ENCODE results near the gene ZSWIM5. TPM values are rescaled to one million over a fixed set of nuclear protein-coding genes. Genes with fewer than 3 reads are reported as not detected.

ZSWIM5 gene
- total and polyA plus RNA-seq, 2 experiments from 2014 or later = 6.6 to 7.6 TPM

DNA sequence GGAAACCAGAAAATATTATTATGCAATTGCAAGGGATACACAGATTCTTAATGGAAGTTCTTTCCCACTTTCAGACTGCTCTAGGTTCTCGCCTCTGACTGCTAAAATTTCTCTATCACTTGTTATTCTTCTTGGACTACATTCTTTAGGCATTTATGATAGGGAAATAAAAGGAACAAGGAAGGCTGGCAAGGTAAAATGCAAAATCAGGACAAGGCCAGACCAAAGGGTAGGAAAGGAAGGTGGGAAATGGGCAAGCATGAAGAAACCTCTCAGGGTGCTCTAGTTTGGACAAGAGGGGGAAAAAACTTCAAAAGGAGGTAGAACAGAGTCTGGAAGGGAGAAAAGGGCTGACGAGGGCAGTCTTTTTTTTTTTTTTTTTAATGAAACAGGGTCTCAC lies 168.2 kb downstream of the ZSWIM5 start:
- TF ChIP-seq, protein P1, sequence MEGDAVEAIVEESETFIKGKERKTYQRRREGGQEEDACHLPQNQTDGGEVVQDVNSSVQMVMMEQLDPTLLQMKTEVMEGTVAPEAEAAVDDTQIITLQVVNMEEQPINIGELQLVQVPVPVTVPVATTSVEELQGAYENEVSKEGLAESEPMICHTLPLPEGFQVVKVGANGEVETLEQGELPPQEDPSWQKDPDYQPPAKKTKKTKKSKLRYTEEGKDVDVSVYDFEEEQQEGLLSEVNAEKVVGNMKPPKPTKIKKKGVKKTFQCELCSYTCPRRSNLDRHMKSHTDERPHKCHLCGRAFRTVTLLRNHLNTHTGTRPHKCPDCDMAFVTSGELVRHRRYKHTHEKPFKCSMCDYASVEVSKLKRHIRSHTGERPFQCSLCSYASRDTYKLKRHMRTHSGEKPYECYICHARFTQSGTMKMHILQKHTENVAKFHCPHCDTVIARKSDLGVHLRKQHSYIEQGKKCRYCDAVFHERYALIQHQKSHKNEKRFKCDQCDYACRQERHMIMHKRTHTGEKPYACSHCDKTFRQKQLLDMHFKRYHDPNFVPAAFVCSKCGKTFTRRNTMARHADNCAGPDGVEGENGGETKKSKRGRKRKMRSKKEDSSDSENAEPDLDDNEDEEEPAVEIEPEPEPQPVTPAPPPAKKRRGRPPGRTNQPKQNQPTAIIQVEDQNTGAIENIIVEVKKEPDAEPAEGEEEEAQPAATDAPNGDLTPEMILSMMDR (IDR thresholded peaks at IDR 0.05; ENCODE audit: low read depth, low read length) = no peak
- Histone ChIP-seq H3K9me3 (ENCODE audit: low read depth) (no peaks in the 10 kb centered on the region), H3K4me3 (no peak overlapping the region), H3K27me3 (no peaks in the 10 kb centered on the region), H3K27ac (no peak overlapping the region), H3K4me1 (ENCODE audit: low read depth) (no peaks in the 10 kb centered on the region), H3K36me3 (no peaks in the 10 kb centered on the region)
- DNase-seq (ENCODE audit: low read depth in 1 of 2, low spot score in 1 of 2) = no peak

DNA sequence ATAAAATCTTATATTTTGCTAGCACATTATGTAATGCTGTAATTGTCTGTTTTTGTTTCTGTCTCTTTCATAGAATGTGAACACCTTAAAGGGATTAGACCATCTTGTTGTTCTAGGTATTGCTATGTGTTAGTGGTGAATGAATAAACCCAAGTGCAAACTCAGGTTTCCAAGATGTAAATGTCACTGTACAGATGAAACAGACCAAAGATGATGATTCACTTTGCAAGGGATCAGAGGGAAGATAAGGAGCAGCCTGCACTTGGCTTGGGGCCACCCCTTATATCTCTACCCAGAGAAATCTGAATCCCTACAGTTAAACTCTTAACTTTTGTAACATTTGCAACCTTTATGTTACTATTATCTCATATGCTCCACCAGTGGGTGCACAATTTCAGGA lies 168.9 kb downstream of the ZSWIM5 start:
- DNase-seq (ENCODE audit: low read depth in 1 of 2, low spot score in 1 of 2) = peak in 1 of 2 donors; percentile 18
- Histone ChIP-seq H3K36me3 (no peaks in the 10 kb centered on the region), H3K27ac (no peak overlapping the region), H3K9me3 (ENCODE audit: low read depth) (no peaks in the 10 kb centered on the region), H3K27me3 (no peaks in the 10 kb centered on the region), H3K4me3 (no peak overlapping the region), H3K4me1 (ENCODE audit: low read depth) (no peaks in the 10 kb centered on the region)
- TF ChIP-seq, protein P1 (IDR thresholded peaks at IDR 0.05; ENCODE audit: low read depth, low read length) = no peak

- Histone ChIP-seq H3K9me3 (ENCODE audit: low read depth) (no peaks in the 10 kb centered on the region), H3K36me3 (no peaks in the 10 kb centered on the region), H3K27ac (no peak overlapping the region), H3K27me3 (no peaks in the 10 kb centered on the region), H3K4me3 (no peak overlapping the region), H3K4me1 (ENCODE audit: low read depth) (no peaks in the 10 kb centered on the region)
- TF ChIP-seq, protein P1 (IDR thresholded peaks at IDR 0.05; ENCODE audit: low read depth, low read length) = no peak
- no peak for DNase-seq (ENCODE audit: low read depth in 1 of 2, low spot score in 1 of 2)
Measured at GRCh38 chr1:45035631-45036301, 170.6 kb downstream of the ZSWIM5 start.

DNA sequence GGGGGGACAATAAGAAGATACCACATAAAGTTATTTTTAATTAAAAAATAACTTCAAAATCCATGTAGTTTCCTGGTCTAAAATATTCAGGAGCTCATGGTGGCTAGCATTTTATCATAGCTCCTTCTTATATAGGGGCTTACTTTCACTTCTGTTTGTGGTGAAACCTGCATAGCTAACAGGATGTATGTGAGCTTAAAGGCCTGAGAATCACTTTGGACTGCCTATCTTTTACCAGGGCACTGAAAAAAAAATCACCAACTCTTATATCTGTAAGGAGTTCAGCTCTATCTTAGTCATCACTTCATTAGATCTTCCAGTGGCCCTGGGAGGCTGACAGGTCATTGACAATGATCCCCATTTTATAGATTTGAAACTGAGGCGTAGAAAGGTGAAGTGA lies 173.0 kb downstream of the ZSWIM5 start:
- no peaks in the 10 kb centered on the region for H3K36me3 ChIP-seq

GRCh38 chr1:45032837-45033236 lies 173.6 kb downstream of the ZSWIM5 start:
- no peaks in the 10 kb centered on the region for H3K27me3 ChIP-seq
- H3K36me3 ChIP-seq = no peaks in the 10 kb centered on the region
- TF ChIP-seq, protein P1 (IDR thresholded peaks at IDR 0.05; ENCODE audit: low read depth, low read length) = no peak

More for the DNA sequence above, 173.0 kb downstream of the ZSWIM5 start:
- Histone ChIP-seq H3K4me1 (ENCODE audit: low read depth) (no peaks in the 10 kb centered on the region), H3K27ac (no peak overlapping the region), H3K4me3 (no peak overlapping the region), H3K9me3 (ENCODE audit: low read depth) (no peaks in the 10 kb centered on the region), H3K27me3 (no peaks in the 10 kb centered on the region)
- TF ChIP-seq, protein P1 (IDR thresholded peaks at IDR 0.05; ENCODE audit: low read depth, low read length) = no peak
- no peak for DNase-seq (ENCODE audit: low read depth in 1 of 2, low spot score in 1 of 2)

More at GRCh38 chr1:45032837-45033236, 173.6 kb downstream of the ZSWIM5 start:
- no peak for DNase-seq (ENCODE audit: low read depth in 1 of 2, low spot score in 1 of 2)
- H3K9me3 ChIP-seq (ENCODE audit: low read depth) = no peaks in the 10 kb centered on the region
- no peak overlapping the region for H3K4me3 ChIP-seq
- H3K4me1 ChIP-seq (ENCODE audit: low read depth) = no peaks in the 10 kb centered on the region
- H3K27ac ChIP-seq = no peak overlapping the region
